HG02759 (cell line): Measurements from ENCODE around the gene GCNT4.

Source experiments
- ATAC-seq: cut with Tn5 transposase; IDR thresholded peaks from one replicate; pipeline ENCODE4 v1.9.1; 2021; ENCODE audit warnings: mild to moderate bottlenecking, moderate library complexity; ENCODE audit not compliant: unreplicated experiment

Gene GCNT4

DNA sequence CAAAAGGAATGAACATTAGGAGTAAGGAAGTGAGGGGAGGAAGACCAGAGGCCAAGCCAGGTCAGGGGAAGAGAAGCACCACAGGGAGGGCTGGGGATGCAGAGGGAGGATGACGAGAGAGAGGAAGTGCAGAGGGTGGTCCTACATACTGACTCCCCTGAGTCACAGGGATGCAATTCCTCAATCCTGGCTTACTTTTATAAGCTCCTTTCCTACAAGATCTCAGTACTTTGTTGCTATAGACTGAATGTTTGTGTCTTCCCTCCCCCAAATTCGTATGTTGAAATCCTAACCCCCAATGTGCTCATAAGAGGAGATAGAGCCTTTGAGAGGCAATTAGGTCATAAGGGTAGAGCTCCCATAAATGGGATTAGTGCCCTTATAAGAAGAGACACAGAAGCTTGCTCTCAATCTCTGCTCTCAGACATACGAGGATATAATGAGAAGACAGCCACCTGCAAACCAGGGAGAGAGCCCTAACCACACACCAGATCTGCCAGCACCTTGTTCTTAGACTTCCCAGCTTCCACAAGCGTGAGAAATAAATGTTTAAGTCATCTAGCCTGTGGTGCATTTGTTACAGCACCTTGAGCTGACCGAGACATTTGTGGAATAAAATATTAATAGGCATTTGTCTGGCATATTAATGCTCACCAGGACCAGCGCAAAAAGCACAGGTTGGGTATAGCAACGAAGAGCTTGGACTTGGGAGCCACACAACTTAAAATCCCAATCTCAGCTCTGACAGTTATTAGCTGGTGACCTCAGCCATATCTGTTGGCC is 33.4 kb downstream of the GCNT4 start:
- no peak for ATAC-seq

GRCh38 chr5:75017971-75018370 is 34.4 kb downstream of the GCNT4 start:
- ATAC-seq = no peak

DNA sequence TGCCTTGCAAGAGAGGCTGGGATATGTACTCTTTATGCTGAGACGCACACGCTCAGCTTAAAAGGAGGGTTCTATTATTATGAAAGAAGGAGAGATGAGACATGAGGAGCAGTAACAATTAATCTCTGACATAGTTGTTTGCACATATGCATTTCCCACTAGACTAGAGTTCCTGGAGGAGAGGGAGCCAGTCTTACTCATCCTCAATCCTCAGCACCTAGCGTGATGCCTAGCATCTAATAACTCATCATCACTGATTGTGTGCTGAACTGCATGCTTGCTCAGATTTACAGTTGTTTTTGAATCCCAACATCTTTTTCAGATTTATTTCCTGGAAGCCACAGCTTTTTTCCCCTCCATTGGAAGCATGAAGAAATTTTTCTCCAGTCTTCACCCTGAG is 35.5 kb downstream of the GCNT4 start:
- no peak for ATAC-seq

DNA sequence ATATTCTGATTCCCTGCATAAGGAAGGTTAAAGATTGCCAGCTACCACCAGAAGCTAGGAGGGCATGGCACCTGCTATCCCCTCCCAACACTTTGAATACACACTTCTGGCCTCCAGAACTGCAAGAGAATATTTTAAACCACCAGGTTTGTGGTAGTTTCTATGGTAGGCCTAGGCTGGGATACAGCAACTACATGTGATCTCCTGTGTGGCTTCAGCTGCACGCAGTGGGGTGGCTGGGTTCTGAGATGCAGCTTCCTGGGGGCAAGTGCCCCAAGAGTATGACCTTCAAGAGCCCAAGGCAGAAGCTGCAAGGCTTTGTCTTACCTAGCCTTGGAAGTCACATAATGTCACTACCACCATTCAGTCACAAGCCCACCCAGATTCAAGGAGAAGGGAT is 39.6 kb downstream of the GCNT4 start:
- no peak for ATAC-seq

DNA sequence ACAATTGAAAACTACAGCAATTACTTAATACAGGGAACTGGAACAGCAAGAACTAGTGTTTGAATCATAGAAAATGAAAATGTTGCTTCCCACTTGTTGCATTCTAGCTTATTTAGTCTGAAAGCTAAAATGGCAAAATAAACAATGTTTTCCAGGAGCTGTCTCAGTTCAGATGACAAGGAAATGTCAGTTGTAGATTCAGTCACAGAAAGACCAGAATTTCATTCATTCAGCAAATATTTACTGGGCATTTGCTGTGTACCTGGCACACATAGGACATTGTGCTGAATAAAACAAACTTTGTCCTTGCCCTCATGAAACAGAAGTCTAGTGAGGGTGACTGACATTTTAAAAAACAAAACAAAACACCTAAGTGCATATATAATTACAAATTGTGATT is 41.5 kb downstream of the GCNT4 start:
- no peak for ATAC-seq

DNA sequence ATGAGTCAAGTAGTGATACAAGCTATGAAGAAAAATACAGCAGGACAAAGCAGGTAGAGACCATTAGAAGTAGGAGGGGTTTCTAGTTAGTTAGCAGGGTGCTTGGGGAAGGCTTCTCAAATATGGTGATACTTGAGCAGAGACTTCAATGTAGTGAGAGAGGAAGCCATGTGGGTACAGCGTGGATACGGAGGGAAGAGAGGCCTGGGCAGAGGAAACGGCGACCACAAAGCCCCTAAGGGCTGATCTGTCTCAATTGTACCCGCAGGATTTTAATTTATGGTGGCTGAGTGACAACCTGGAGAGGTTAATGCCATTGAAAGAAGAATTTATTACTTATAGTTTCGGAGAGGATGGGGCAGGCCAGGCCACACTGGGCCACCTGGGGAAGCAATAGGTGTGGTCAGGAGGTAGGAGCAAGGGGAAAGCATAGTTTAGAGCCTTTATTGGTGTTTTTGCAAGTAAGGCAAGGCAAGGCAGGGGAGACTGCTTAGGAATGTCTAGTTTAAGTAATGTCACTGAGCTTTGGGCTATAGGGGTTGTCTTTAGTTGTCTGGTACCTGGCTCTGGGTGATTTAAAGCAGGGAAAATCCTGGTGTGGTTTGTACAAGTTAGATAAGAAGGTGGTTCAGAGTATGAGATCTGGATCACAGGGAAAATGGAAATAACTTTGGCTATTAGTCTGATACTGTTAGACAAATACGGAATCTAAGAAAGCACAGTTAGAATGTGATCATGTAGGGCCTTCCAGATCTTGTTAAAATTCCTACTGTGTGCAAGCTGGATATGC is 42.6 kb downstream of the GCNT4 start:
- no peak for ATAC-seq

DNA sequence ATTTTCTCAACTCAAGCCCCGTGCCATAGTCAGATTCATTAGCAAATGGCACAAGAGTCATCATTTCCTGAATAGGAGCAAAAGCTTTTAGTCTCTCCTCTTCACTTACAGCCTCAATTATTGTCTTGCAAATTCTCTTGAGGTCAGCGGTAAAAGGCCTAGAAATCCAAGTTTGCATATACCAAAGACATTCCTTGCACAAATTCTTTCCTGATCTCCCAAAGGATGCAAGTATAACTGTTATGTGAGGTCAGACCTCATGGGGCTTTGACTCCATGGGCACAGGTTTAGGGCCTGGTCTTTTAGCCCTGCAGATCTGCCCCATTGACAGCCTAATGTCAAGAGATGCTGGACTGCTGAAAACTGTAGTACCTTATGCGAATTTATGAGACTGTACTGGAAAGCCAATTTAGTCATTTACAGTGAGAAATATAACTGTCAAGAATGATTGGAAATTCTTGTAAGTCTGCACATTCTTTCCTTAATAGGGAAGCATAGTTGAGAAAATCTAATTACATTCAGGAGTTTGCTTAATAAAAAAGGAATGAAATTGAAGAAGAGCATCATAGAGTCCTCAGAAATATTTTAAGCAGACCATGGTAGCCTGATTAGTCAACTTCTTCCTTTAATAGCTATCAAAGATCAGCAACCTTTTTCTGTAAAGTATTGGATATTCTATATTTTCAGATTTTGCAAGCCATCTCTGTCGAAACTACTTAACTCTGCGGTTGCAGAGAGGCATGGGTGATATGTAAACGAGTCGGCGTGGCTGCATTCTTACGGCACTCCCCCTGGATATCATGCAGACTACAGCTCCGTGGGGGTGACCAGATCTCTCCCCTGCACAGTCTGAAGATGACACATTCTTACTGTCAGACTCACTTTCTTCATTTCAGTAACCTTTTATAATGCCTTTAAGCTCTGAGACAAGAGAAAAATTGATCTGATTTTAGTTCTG is 45.2 kb downstream of the GCNT4 start:
- no peak for ATAC-seq

GRCh38 chr5:75005561-75005960 is 46.8 kb downstream of the GCNT4 start:
- no peak for ATAC-seq
